SW480 (cell line): Measurements from ENCODE around the gene NPM1.
A peak's percentile ranks its signal among the peaks of the same experiment; 100 is the strongest.
"Not testable (repeated sequence)": the region's sequence is repeated elsewhere in the genome, so short reads cannot be mapped to it uniquely, and the experiment has no call there.

ENCODE experiments used
- DNase-seq: peaks from one replicate; pipeline ENCODE4 v3.0.0-alpha.2; 2016; ENCODE audit warnings: low spot score

Gene NPM1

GRCh38 chr5:171387345-171387969 is at the start of gene NPM1:
Gene NPM1 (plus strand): TSS chr5:171387849. CDS start chr5:171387949, 100 bp downstream.
- DNase-seq: peak; percentile 99

- DNase-seq: no peak
These were observed 47.6 kb upstream of the NPM1 start for GRCh38 chr5:171340042-171340441.

- no peak for DNase-seq
These were observed 47.2 kb upstream of the NPM1 start for GRCh38 chr5:171340491-171340890.

GRCh38 chr5:171342362-171343111 is 45.1 kb upstream of the NPM1 start:
- peak; percentile 63 for DNase-seq

GRCh38 chr5:171344936-171345608 is 42.6 kb upstream of the NPM1 start:
- no peak for DNase-seq

- no peak for DNase-seq
These were observed 36.0 kb upstream of the NPM1 start for GRCh38 chr5:171351536-171352073.

- no peak for DNase-seq
These were observed 32.3 kb upstream of the NPM1 start for GRCh38 chr5:171355302-171355724.

- no peak for DNase-seq
These were observed 29.8 kb upstream of the NPM1 start for GRCh38 chr5:171357843-171358242.

- not testable (repeated sequence) for DNase-seq
These were observed 26.5 kb upstream of the NPM1 start for GRCh38 chr5:171361151-171361550.

GRCh38 chr5:171363249-171363648 is 24.4 kb upstream of the NPM1 start:
- not testable (repeated sequence) for DNase-seq

GRCh38 chr5:171363846-171364245 is 23.8 kb upstream of the NPM1 start:
- no peak for DNase-seq

GRCh38 chr5:171365351-171365750 is 22.3 kb upstream of the NPM1 start:
- peak; percentile 25 for DNase-seq

GRCh38 chr5:171366645-171367044 is 21.0 kb upstream of the NPM1 start:
- DNase-seq: no peak

- peak; percentile 86 for DNase-seq
These were observed 20.0 kb upstream of the NPM1 start for GRCh38 chr5:171367424-171368370.

GRCh38 chr5:171369056-171369455 is 18.6 kb upstream of the NPM1 start:
- no peak for DNase-seq

- no peak for DNase-seq
These were observed 17.8 kb upstream of the NPM1 start for GRCh38 chr5:171369898-171370297.

GRCh38 chr5:171370881-171371280 is 16.8 kb upstream of the NPM1 start:
- not testable (repeated sequence) for DNase-seq

GRCh38 chr5:171371326-171371725 is 16.3 kb upstream of the NPM1 start:
- DNase-seq: no peak

- DNase-seq: no peak
These were observed 7.7 kb upstream of the NPM1 start for GRCh38 chr5:171379961-171380360.

- DNase-seq: not testable (repeated sequence)
These were observed 3.2 kb upstream of the NPM1 start for GRCh38 chr5:171384416-171384815.

GRCh38 chr5:171384999-171385398 is 2.6 kb upstream of the NPM1 start:
- peak; percentile 30 for DNase-seq
